WERI-Rb-1 (cell line): ENCODE results near the gene SLC22A4.

Experiments used
- DNase-seq: peaks from one replicate; pipeline ENCODE4 v3.0.0-alpha.2; 2020
- H3K27ac ChIP-seq: fragments of 250-450 bp; sonication (Bioruptor Pico); 2 replicates; pipeline ENCODE4 v1.5.1; 2020; ENCODE audit warnings: mild to moderate bottlenecking, moderate library complexity
- H3K27me3 ChIP-seq: fragments of 250-450 bp; sonication (Bioruptor Pico); 2 replicates; pipeline ENCODE4 v1.5.1; 2021; ENCODE audit warnings: mild to moderate bottlenecking, low read depth, moderate library complexity; ENCODE audit not compliant: insufficient read depth, severe bottlenecking
- H3K36me3 ChIP-seq: fragments of 250-450 bp; sonication (Bioruptor Pico); 2 replicates; pipeline ENCODE4 v1.5.1; 2020; ENCODE audit warnings: mild to moderate bottlenecking, moderate library complexity
- H3K4me3 ChIP-seq: 2 replicates; pipeline ENCODE4 v1.5.1; 2011; ENCODE audit warnings: low read depth, mild to moderate bottlenecking, control low read depth, low read length
- H3K9me3 ChIP-seq: fragments of 250-450 bp; sonication (Bioruptor Pico); 2 replicates; pipeline ENCODE4 v1.5.1; 2021; ENCODE audit warnings: mild to moderate bottlenecking, moderate library complexity; ENCODE audit not compliant: severe bottlenecking
- TF ChIP-seq, protein P1 (sequence below): IDR thresholded peaks from 2 replicates; pipeline ENCODE4 v1.5.1; 2011; ENCODE audit warnings: low read depth, mild to moderate bottlenecking, control low read depth, inconsistent platforms, low read length

Gene SLC22A4

DNA sequence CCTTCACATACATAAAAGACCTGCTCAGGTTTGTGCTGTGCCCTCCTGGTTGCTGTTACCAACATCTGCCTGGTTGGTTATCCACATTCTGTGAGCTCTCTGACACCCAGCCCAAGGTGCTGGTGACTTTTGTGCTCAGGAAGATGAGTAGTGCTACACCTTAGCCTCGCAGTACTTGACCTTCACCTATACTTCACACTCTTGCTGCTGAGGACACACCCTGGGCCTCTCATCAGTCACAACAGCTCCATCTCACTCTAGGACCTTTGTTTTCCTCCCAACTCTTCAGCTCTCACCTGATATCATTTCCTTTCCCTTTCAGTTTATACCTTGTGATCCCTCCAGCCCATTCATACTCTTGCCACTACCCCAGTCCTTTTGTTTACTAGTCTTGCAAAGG is 64.6 kb downstream of the SLC22A4 start:
- DNase-seq: no peak
- H3K4me3 ChIP-seq: no peak overlapping the region
- H3K9me3 ChIP-seq: no peaks in the 10 kb centered on the region
- H3K36me3 ChIP-seq: no peaks in the 10 kb centered on the region; the same call in none of the 2 replicates
- TF ChIP-seq, protein P1, sequence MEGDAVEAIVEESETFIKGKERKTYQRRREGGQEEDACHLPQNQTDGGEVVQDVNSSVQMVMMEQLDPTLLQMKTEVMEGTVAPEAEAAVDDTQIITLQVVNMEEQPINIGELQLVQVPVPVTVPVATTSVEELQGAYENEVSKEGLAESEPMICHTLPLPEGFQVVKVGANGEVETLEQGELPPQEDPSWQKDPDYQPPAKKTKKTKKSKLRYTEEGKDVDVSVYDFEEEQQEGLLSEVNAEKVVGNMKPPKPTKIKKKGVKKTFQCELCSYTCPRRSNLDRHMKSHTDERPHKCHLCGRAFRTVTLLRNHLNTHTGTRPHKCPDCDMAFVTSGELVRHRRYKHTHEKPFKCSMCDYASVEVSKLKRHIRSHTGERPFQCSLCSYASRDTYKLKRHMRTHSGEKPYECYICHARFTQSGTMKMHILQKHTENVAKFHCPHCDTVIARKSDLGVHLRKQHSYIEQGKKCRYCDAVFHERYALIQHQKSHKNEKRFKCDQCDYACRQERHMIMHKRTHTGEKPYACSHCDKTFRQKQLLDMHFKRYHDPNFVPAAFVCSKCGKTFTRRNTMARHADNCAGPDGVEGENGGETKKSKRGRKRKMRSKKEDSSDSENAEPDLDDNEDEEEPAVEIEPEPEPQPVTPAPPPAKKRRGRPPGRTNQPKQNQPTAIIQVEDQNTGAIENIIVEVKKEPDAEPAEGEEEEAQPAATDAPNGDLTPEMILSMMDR: no peak
- H3K27ac ChIP-seq: no peak overlapping the region
- H3K27me3 ChIP-seq: no peaks in the 10 kb centered on the region

DNA sequence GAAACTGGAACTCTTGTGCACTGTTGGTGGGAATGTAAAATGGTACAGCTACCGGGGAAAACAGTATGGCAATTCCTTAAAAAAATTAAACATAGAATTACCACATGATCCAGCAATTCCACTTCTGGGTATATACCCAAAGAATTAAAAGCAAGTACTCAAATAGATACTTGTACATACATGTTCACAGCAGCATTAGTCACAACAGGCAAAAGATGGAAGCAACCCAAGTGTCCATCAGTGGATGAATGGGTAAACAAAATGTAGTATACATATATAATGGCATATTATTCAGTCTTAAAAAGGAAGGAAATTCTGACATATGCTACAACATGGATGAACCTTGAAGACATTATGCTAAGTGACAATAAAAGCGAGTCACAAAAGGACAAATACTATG is 67.9 kb downstream of the SLC22A4 start:
- Histone ChIP-seq H3K27ac (no peak overlapping the region), H3K9me3 (no peaks in the 10 kb centered on the region)

DNA sequence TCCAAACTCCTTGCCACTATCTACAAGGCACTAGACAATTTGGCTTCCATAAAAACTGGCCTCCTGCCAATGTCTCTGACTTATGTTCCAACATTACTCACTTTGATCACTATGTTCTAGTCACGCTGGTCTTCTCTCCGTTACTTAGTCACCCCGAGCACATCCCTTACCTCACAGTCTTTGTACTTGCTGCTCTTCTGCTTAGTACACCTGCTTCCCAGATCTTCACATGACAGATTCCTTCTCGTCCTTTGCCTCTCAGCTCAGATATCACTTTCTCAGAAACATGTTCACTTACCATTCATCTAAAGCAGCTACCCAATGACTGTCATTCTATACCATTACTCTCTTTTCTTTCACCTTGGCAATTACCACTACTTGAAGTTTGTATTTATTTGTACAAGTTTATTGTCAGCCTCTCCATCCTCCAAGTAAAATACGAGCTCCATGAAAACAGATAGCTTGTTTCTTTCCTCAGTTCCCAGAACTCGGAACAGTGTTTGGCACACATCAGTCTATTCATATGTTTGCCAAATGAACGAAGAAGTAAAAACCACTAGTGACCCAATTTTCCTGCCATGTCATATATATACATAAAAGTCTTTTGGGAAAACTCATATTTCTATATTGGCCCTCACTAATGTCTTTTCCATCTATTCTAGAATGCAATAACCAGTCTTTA is 69.4 kb downstream of the SLC22A4 start:
- Histone ChIP-seq H3K27me3 (no peaks in the 10 kb centered on the region), H3K4me3 (no peak overlapping the region), H3K36me3 (no peaks in the 10 kb centered on the region; the same call in none of the 2 replicates), H3K27ac (no peak overlapping the region), H3K9me3 (no peaks in the 10 kb centered on the region)
- DNase-seq: no peak
- TF ChIP-seq, protein P1: no peak

More for the DNA sequence above, 67.9 kb downstream of the SLC22A4 start:
- no peaks in the 10 kb centered on the region for H3K27me3 ChIP-seq
- H3K36me3 ChIP-seq: no peaks in the 10 kb centered on the region; the same call in none of the 2 replicates
- no peak for DNase-seq
- TF ChIP-seq, protein P1: no peak
- no peak overlapping the region for H3K4me3 ChIP-seq

DNA sequence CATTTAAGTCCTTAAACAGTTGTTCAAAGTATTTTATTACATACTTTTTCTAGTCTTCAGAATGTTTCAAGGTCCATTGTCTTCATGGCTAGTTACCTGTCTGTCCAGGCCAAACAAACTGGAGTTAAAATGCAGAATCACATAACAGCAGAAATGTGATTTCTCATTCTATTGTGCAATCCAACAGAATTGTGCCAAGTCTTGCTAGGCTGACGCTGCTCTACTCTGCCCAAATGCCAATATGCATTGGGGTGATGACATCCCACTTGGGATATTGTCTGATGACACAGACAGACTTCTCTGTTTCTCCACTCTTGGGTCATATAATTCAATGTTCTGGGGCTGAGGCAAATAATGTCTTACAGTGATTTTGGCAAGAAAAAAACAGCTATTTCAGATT is 70.1 kb downstream of the SLC22A4 start:
- H3K9me3 ChIP-seq: no peaks in the 10 kb centered on the region
- no peaks in the 10 kb centered on the region for H3K27me3 ChIP-seq
- TF ChIP-seq, protein P1: no peak
- DNase-seq: no peak
- H3K27ac ChIP-seq: no peak overlapping the region
- no peak overlapping the region for H3K4me3 ChIP-seq
- H3K36me3 ChIP-seq: no peaks in the 10 kb centered on the region; the same call in none of the 2 replicates

DNA sequence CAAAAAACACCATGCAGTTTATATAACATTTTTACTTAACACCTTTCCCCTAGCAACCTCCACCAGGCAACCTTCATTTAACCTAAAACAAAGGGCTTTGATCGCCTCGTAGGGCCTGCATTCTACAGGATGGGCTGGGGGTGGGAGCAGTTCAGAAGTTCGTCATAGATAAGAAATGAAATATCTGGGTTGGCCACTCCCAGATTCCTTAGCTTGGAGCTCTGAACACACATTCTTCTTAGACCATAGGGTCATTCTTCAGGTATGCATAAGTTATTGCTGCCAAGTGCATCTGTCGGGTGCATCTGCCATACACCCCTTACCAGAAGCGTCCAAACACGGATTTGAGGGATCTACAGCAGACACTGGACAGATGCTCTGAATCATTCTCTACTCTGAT is 71.0 kb downstream of the SLC22A4 start:
- H3K27ac ChIP-seq: no peak overlapping the region
- no peak overlapping the region for H3K4me3 ChIP-seq
- DNase-seq: no peak
- no peaks in the 10 kb centered on the region for H3K9me3 ChIP-seq
- TF ChIP-seq, protein P1: no peak
- no peaks in the 10 kb centered on the region for H3K27me3 ChIP-seq
- H3K36me3 ChIP-seq: no peaks in the 10 kb centered on the region; the same call in none of the 2 replicates

DNA sequence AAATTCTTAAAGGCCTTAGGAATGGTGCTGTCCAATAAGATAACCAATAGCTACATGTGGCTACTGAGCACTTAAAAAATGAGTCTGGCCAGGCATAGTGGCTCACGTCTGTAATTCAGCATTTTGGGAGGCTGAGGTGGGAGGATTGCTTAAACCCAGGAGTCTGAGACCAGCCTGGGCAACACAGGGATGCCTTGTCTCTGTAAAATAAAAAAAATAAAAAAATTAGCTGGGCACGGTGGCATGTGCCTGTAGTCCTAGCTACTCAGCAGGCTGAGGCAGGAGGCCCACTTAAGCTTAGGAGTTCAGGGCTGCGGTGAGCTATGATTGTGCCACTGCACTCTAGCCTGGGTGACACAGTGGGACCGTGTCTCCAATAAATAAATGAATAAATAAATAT is 74.0 kb downstream of the SLC22A4 start:
- TF ChIP-seq, protein P1: no peak
- Histone ChIP-seq H3K9me3 (no peaks in the 10 kb centered on the region), H3K4me3 (no peak overlapping the region), H3K27me3 (no peaks in the 10 kb centered on the region), H3K36me3 (no peaks in the 10 kb centered on the region; the same call in 1 of the 2 replicates), H3K27ac (no peak overlapping the region)
- DNase-seq: no peak
